Keratinocyte (primary cell): Measurements from ENCODE around the gene EAF2. TPM values are rescaled to one million over a fixed set of nuclear protein-coding genes. Genes with fewer than 3 reads are reported as not detected.

Experiments
- DNase-seq: peaks from one replicate; pipeline ENCODE4 v3.0.0-alpha.2; 2011; ENCODE audit warnings: low read depth, missing footprints, low spot score
- FAIRE-seq: peaks from 2 replicates; lab custom pipeline; 2011; peaks lifted over from hg19 to GRCh38; lab: Jason Lieb, UNC
- H2AFZ ChIP-seq: 2 replicates; pipeline ENCODE4 v1.6.0; 2012; ENCODE audit warnings: low read length, control low read depth, inconsistent platforms; ENCODE audit not compliant: control insufficient read depth
- H3K27ac ChIP-seq: 2 replicates; pipeline ENCODE4 v1.5.1; 2011; ENCODE audit warnings: low read length; ENCODE audit not compliant: control insufficient read depth, insufficient read depth
- H3K27me3 ChIP-seq: 3 replicates; pipeline ENCODE4 v1.6.0; 2011; ENCODE audit warnings: low read length; ENCODE audit not compliant: control insufficient read depth, insufficient read depth; ENCODE audit errors: extremely low read depth
- H3K36me3 ChIP-seq, 2 experiments: 2 replicates in 1 of 2; 3 replicates in 1 of 2; pipeline ENCODE4 v1.5.1; 2011; ENCODE audit warnings: low read length in 2 of 2, mild to moderate bottlenecking in 1 of 2; ENCODE audit not compliant: control insufficient read depth in 2 of 2, insufficient read depth in 2 of 2; ENCODE audit errors: extremely low read depth in 1 of 2
- H3K4me1 ChIP-seq: 3 replicates; pipeline ENCODE4 v1.5.1; 2011; ENCODE audit warnings: low read length; ENCODE audit not compliant: control insufficient read depth, insufficient read depth; ENCODE audit errors: extremely low read depth
- H3K4me2 ChIP-seq: 3 replicates; pipeline ENCODE4 v1.6.0; 2011; ENCODE audit warnings: low read depth, low read length; ENCODE audit not compliant: control insufficient read depth, insufficient read depth; ENCODE audit errors: extremely low read depth
- H3K4me3 ChIP-seq, 3 experiments: fragments of 200-600 bp in 1 of 3; sonication (generic) in 1 of 3; 2 replicates in 2 of 3; 3 replicates in 1 of 3; pipeline ENCODE4 v1.5.1; 2011 to 2016; ENCODE audit warnings: low read length in 3 of 3, mild to moderate bottlenecking in 3 of 3, control low read depth in 2 of 3, inconsistent platforms in 1 of 3, low read depth in 1 of 3, mixed read lengths in 1 of 3, mixed run types in 1 of 3, moderate library complexity in 1 of 3; ENCODE audit not compliant: control insufficient read depth in 2 of 3, insufficient read depth in 2 of 3; ENCODE audit errors: extremely low read depth in 1 of 3
- H3K79me2 ChIP-seq: 2 replicates; pipeline ENCODE4 v1.6.0; 2012; ENCODE audit warnings: low read length; ENCODE audit not compliant: control insufficient read depth, insufficient read depth
- H3K9ac ChIP-seq: 3 replicates; pipeline ENCODE4 v1.6.0; 2011; ENCODE audit warnings: low read length; ENCODE audit not compliant: control insufficient read depth, insufficient read depth; ENCODE audit errors: extremely low read depth
- H3K9me1 ChIP-seq: 3 replicates; pipeline ENCODE4 v1.6.0; 2011; ENCODE audit warnings: low read length; ENCODE audit not compliant: control insufficient read depth, insufficient read depth; ENCODE audit errors: extremely low read depth
- H3K9me3 ChIP-seq: 2 replicates; pipeline ENCODE4 v1.5.1; 2012; ENCODE audit warnings: low read depth, low read length; ENCODE audit not compliant: control insufficient read depth
- H4K20me1 ChIP-seq: 3 replicates; pipeline ENCODE4 v1.6.0; 2011; ENCODE audit warnings: low read length; ENCODE audit not compliant: control insufficient read depth, insufficient read depth; ENCODE audit errors: extremely low read depth
- CTCF ChIP-seq, 3 experiments: IDR thresholded peaks in 1 of 3; conservative IDR thresholded peaks in 1 of 3; optimal IDR thresholded peaks in 1 of 3; 2 replicates in 2 of 3; 3 replicates in 1 of 3; pipeline versions ENCODE3 to v1.5.1; 2011; ENCODE audit warnings: low read length in 3 of 3, mild to moderate bottlenecking in 3 of 3, moderate library complexity in 2 of 3, control low read depth in 1 of 3, inconsistent platforms in 1 of 3; ENCODE audit not compliant: insufficient read depth in 2 of 3; ENCODE audit errors: extremely low read depth in 1 of 3
- EZH2 ChIP-seq: IDR thresholded peaks from one replicate; pipeline ENCODE4 v1.6.1; 2012; ENCODE audit warnings: inconsistent platforms, mild to moderate bottlenecking, low read length, moderate library complexity
- dilution Hi-C: fragments of 300-500 bp; cut with MboI; formaldehyde crosslinking; loops from one replicate; pipeline ENCODE4 v1.7.0; 2020; ENCODE audit warnings: low sequenced_read_pairs; ENCODE audit not compliant: extremely low pct_ligation_motif_present
- polyA plus RNA-seq, 5 experiments: library from polyadenylated mRNA; depleted of rRNA in 3 of 5; stranded (reverse) in 3 of 5; stranded (forward) in 1 of 5; unstranded in 1 of 5; fragments of >200 nt; gene quantifications; 1 replicate in 1 of 5; 2 replicates in 3 of 5; 3 replicates in 1 of 5; pipeline versions ENCODE4 v1.2.1 to v1.2.3, GENCODE V29; 2011 to 2012; ENCODE audit warnings: missing spikeins in 2 of 5, low read depth in 1 of 5, low replicate concordance in 1 of 5

EAF2 gene
- polyA plus RNA-seq, 1 donor (not counting 4 experiments of a cell fraction or from before 2014, with no cell fraction given), result 4.4 TPM

DNA sequence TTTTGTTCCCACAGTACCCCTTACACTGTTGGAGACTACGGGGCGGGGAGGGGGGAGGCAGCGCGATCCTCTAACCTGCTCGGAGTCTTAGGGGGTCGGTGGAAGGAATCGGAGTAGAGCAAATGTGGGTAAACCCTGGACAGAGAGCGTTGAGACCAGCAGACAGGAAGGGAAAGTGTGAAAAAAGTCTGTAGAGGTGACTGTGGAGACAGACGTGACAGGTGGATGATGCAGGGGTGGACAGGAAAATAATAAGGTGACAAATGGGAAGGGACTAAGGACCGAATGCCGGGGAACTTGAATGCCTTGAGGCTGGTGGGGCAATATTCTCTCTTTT is 424 bp downstream of the EAF2 start:
- H3K4me1 ChIP-seq, result peaks cover 8% of the 10 kb centered on the region
- dilution Hi-C loops, result no loop called here
- H4K20me1 ChIP-seq, result no peaks in the 10 kb centered on the region
- H3K27me3 ChIP-seq, result no peaks in the 10 kb centered on the region
- peak overlapping the region; percentile 47 for H3K27ac ChIP-seq
- H3K4me2 ChIP-seq, result peak overlapping the region; percentile 92
- no peaks in the 10 kb centered on the region for H3K9me3 ChIP-seq
- peak overlapping the region; percentile 77 to 91 (median 82) for H3K4me3 ChIP-seq
- no peak for TF ChIP-seq CTCF (optimal IDR thresholded peaks at IDR 0.05 in 1 of 3, IDR thresholded peaks at IDR 0.05 in 1 of 3, conservative IDR thresholded peaks at IDR 0.05 in 1 of 3; ENCODE audit: extremely low read depth in 1 of 3, insufficient read depth in 2 of 3, low read length in 3 of 3)
- no peak for TF ChIP-seq EZH2
- peak overlapping the region; percentile 91 for H2AFZ ChIP-seq
- no peak for FAIRE-seq
- DNase-seq, result no peak
- peaks cover 19% of the 10 kb centered on the region for H3K79me2 ChIP-seq
- peaks cover 0 to 7% of the 10 kb centered on the region in 2 experiments for H3K36me3 ChIP-seq
- no peaks in the 10 kb centered on the region for H3K9me1 ChIP-seq
- peak overlapping the region; percentile 92 for H3K9ac ChIP-seq

GRCh38 chr3:121836064-121836463 is 1.1 kb downstream of the EAF2 start:
- Histone ChIP-seq H3K36me3 (peaks cover 0 to 7% of the 10 kb centered on the region in 2 experiments), H4K20me1 (no peaks in the 10 kb centered on the region), H3K4me1 (peaks cover 8% of the 10 kb centered on the region), H2AFZ (no peak overlapping the region), H3K27me3 (no peaks in the 10 kb centered on the region), H3K4me2 (peak overlapping the region; percentile 92), H3K9me3 (no peaks in the 10 kb centered on the region), H3K9ac (no peak overlapping the region), H3K27ac (no peak overlapping the region), H3K9me1 (no peaks in the 10 kb centered on the region), H3K79me2 (peaks cover 17% of the 10 kb centered on the region), H3K4me3 (no peak overlapping the region)
- DNase-seq (no peak), FAIRE-seq (no peak)
- dilution Hi-C loops, result no loop called here
- no peak for TF ChIP-seq CTCF (optimal IDR thresholded peaks at IDR 0.05 in 1 of 3, IDR thresholded peaks at IDR 0.05 in 1 of 3, conservative IDR thresholded peaks at IDR 0.05 in 1 of 3; ENCODE audit: extremely low read depth in 1 of 3, insufficient read depth in 2 of 3, low read length in 3 of 3)
- no peak for TF ChIP-seq EZH2
